GM12875 (cell line): ENCODE measurements around the gene CRYZL1.

Experiments used
- H3K4me3 ChIP-seq: one replicate; pipeline ENCODE4 v1.5.1; 2011; ENCODE audit warnings: low read depth, low read length, control low read depth
- TF ChIP-seq, protein P1 (sequence below): IDR thresholded peaks from 2 replicates; pipeline ENCODE4 v1.5.1; 2011; ENCODE audit warnings: low read depth, mild to moderate bottlenecking, control low read depth, inconsistent platforms, low read length, moderate library complexity, borderline replicate concordance; ENCODE audit not compliant: insufficient read depth

CRYZL1 gene

DNA sequence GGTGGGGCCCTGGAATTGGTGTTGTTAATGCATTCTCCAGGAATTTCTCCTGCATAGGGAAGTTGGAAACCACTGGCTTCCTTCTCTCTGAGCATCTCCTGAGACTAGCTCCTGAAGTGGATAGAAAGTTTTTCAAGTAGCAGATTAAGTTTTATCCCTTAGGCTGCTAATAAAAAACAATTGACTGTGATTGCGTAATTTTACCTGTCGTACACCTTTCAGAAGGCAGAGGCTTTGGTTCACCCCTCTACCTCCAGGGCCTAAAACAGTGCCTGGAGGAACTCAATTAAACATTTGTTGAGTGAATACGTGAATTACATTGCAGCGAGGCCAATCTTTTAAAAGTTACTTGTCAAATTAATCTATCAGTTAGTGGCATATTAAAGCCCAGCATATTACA lies 4.2 kb upstream of the CRYZL1 start:
- H3K4me3 ChIP-seq: no peak overlapping the region
- TF ChIP-seq, protein P1, sequence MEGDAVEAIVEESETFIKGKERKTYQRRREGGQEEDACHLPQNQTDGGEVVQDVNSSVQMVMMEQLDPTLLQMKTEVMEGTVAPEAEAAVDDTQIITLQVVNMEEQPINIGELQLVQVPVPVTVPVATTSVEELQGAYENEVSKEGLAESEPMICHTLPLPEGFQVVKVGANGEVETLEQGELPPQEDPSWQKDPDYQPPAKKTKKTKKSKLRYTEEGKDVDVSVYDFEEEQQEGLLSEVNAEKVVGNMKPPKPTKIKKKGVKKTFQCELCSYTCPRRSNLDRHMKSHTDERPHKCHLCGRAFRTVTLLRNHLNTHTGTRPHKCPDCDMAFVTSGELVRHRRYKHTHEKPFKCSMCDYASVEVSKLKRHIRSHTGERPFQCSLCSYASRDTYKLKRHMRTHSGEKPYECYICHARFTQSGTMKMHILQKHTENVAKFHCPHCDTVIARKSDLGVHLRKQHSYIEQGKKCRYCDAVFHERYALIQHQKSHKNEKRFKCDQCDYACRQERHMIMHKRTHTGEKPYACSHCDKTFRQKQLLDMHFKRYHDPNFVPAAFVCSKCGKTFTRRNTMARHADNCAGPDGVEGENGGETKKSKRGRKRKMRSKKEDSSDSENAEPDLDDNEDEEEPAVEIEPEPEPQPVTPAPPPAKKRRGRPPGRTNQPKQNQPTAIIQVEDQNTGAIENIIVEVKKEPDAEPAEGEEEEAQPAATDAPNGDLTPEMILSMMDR: no peak

DNA sequence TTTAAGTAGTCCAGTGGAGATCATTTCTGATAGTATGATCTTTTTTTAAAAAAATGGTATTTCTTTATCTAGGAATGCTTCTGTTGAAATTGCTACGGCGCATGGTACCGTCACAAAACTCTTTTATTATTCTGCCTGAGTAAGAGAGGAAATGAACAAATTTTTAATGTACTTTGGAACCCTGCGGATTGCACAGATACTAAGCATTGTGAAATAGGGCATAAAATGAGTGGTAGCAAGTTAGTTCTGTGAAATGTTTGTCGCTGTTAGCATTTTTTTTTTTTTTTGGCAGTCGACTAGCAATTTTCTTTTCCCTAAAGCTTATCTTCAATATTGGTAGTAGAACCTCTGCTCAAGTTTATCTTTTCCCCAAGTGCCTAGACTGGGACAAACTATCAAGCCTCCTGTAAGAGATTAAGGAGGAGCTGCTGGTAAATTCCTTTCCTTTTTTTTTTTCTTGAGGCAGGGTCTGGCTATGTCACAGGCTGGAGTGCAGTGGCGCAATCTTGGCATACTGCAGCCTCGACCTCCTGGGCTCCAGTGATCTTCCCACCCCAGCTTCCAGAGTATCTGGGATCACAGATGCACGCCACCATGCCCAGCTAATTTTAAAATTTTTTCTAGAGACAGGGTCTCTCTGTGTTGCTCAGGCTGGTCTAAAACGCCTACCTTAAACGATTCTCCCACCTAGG lies 3.0 kb upstream of the CRYZL1 start:
- TF ChIP-seq, protein P1: no peak
- H3K4me3 ChIP-seq: no peak overlapping the region

DNA sequence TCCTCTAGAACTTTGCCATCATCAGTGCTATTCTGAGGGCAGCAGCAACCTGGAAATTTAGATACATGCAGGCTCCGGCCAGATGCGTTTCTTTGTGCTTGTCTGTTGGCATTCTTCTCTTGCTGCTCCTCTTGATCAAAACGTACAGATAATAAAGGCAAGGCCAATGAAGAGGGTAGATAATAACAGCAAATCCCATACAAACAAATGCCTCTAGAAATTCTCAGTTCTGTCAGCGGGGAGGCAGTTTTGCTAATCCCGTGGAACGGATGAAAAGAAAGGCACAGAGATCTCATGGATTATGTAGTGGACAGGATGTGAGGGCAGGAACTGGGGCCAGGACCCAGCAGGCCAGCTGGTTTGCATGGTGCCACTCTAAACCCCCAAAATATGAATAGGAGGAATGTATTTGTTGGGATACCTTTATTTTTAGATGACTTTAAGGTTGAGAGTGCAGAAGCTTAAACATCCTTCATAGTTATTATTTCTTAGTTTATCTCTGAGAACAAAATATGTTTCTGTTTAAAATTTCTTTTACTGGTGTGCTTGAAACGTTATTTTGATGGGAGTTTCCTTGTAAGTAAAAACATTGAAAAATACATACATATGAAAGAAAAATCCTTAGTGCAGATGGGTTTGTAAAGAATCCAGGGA lies 2.2 kb upstream of the CRYZL1 start:
- TF ChIP-seq, protein P1: no peak
- H3K4me3 ChIP-seq: no peak overlapping the region

DNA sequence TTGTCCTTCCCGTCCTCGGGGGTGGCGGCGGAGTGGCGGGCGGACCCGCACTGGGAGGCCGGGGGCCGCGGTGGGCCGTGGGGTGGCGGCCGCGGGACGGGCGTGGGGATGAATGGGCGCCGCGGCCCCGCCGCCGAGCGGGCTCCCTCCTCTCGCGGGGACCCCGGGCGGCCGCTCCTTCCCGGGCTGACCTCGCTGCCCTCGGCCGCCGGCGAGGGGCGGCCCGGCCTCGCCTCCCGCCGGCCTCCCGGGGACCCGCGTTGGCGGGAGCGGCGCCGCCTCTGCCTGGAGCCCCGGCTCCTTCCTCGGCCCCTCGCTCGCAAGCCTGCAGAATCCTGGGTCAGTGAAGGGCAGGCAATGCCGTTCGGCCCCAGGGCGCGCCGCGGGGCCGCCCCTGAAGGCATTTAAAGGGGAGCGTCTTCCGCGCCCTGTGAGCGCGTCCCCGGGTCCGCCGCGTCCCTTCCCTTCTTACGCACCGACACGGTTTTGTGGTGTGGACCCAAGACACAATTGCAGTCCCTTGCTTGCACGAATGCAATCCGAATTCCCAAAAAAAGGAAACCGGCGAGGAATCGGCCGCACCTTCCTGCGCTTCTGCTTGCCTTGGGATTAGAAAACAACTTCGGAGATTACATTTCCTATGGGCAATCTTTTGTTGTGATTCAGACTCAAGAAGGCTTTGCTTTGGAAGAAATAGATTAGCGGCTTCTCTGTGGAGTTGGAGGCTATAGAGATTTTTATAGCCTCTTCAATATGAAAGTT lies 1.5 kb upstream of the CRYZL1 start:
- TF ChIP-seq, protein P1: no peak
- H3K4me3 ChIP-seq: peak overlapping the region; percentile 90

DNA sequence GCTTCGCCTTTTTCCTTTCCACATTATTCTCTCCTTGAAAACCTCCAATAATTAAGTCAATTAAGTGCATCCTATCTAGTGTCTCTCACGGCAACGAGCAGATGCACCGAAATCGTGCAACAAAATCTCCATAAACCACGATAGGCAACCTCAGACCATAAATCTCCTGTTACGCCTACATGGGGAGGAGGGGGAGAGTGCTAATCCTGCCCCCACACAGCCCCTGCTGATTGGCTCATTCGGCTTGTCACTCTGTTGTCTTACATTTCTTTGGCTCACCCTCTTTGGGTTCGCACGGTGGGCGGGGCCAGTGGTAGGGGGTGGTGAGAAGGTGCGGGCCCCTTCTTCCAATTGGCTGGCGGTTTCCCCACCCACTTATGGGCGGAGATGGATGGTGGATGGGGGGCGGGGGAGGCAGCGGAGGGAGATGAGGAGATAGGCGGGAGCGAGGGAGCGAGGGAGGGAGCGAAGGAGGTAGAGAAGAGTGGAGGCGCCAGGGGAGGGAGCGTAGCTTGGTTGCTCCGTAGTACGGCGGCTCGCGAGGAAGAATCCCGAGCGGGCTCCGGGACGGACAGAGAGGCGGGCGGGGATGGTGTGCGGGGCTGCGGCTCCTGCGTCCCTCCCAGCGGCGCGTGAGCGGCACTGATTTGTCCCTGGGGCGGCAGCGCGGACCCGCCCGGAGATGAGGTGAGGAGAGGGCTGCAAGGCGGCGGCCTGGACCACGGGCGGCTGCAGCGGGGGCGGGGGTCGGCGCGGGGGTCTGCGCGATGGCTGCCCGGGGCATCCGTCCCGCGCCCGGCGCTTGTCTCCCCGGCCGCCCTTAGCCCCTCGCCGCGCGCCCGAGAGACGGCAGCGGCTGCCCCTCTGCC lies 720 bp upstream of the CRYZL1 start, which contains the start of gene ITSN1:
Gene ITSN1 (plus strand): TSS at position 475 of the 869 bp plus-strand sequence. CDS start 76,328 bp downstream, outside the sequence.
- TF ChIP-seq, protein P1: no peak
- H3K4me3 ChIP-seq: peak within 1 kb of the TSS; percentile 90

DNA sequence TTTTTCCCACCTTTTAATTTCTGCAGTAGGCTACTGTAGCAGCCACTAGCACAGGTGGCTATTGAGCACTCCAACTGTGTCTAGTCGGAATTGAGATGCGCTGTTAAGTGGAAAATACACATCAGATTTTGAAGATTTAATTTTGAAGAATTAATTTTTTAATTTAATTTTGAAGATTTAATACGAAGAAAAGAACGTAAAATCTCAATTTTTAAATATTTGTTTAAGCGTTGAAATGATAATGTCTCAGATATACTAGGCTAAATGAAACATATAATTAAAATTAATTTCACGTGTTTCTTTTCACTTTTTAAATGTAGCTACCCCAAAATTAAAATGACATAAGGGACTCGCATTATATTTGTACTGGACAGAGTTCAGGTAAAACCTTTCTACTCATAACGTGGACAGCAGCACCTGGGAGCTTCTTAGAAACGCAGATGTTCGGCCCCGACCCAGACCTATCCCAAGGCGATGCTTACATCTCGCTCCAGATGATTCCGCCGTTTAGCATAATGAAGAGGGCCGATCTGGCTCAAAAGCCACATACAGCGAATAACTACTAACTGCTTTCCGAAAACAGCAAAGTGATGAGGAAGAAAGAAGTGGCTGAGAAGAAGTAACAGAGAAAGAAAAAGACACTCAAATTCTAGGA lies 717 bp downstream of the CRYZL1 start:
- TF ChIP-seq, protein P1: no peak
- H3K4me3 ChIP-seq: peak overlapping the region; percentile 90
